Left lung (tissue), 10 donors: ENCODE data around the gene SCD. TPM values are rescaled to one million over a fixed set of nuclear protein-coding genes. Genes with fewer than 3 reads are reported as not detected.
A peak's percentile ranks its signal among the peaks of the same experiment; 100 is the strongest.
"Not testable (repeated sequence)": the region's sequence is repeated elsewhere in the genome, so short reads cannot be mapped to it uniquely, and the experiment has no call there.

Experiments used
- ATAC-seq: fragments of 200-7000 bp; cut with Tn5 transposase; one replicate; pipeline ENCODE4 v1.9.1; 2020; ENCODE audit warnings: moderate library complexity
- DNase-seq, 4 donors: peaks; one replicate each; pipeline ENCODE4 v3.0.0-alpha.2; 2013 to 2020
- H3K27ac ChIP-seq, 2 donors: fragments of 200-600 bp; sonication (generic) in 1 of 2; one replicate each; pipeline versions ENCODE4 v1.5.0 to v1.8.0; 2020 to 2021
- H3K27me3 ChIP-seq, 2 donors: fragments of 200-600 bp; sonication (generic) in 1 of 2; one replicate each; pipeline versions ENCODE4 v1.5.0 to v1.8.0; 2020 to 2021
- H3K36me3 ChIP-seq, 2 donors: fragments of 200-600 bp; sonication (generic) in 1 of 2; one replicate each; pipeline versions ENCODE4 v1.5.0 to v1.8.0; 2020 to 2021
- H3K4me1 ChIP-seq, 2 donors: fragments of 200-600 bp; one replicate each; pipeline ENCODE4 v1.8.0; 2021
- H3K4me3 ChIP-seq, 2 donors: fragments of 200-600 bp; sonication (generic) in 1 of 2; one replicate each; pipeline versions ENCODE4 v1.5.0 to v1.8.0; 2020 to 2021; ENCODE audit warnings: mild to moderate bottlenecking in 1 of 2
- H3K9me3 ChIP-seq, 2 donors: fragments of 200-600 bp; sonication (generic) in 1 of 2; one replicate each; pipeline versions ENCODE4 v1.5.0 to v1.8.0; 2020 to 2021
- intact Hi-C, 2 donors: fragments of 100-400 bp; cut with DNase I; formaldehyde crosslinking; loops; one replicate each; pipeline versions ENCODE4 v1.11.2 to v1.14.2; 2022
- polyA plus RNA-seq, 6 donors: library from polyadenylated mRNA; unstranded; fragments of 120-200 nt; gene quantifications; one replicate each; pipeline ENCODE4 v1.2.1, GENCODE V29; 2013; ENCODE audit not compliant: insufficient read length in 6 of 6
- total RNA-seq, 2 donors: library from RNA; stranded (reverse); fragmentation: NEBNext Ultra II Directional; extraction: Animal tissue kit (Norgen Biotek cat#: 25700); gene quantifications; one replicate each; pipeline ENCODE4 v1.2.1, GENCODE V29; 2021
- TF ChIP-seq, protein P1 (sequence below), 2 donors: fragments of 200-600 bp; sonication (generic) in 1 of 2; IDR thresholded peaks; one replicate each; pipeline versions ENCODE4 v1.5.0 to v1.8.0; 2021; ENCODE audit warnings: antibody characterized with exemption in 2 of 2
- donor health status: DM: no; HTN: yes; CAD: no.
- donor health status: DM: no; HTN: no; CAD: no.

SCD gene
- total and polyA plus RNA-seq, 8 donors, result 17.3 to 529 (median 30.2) TPM

DNA sequence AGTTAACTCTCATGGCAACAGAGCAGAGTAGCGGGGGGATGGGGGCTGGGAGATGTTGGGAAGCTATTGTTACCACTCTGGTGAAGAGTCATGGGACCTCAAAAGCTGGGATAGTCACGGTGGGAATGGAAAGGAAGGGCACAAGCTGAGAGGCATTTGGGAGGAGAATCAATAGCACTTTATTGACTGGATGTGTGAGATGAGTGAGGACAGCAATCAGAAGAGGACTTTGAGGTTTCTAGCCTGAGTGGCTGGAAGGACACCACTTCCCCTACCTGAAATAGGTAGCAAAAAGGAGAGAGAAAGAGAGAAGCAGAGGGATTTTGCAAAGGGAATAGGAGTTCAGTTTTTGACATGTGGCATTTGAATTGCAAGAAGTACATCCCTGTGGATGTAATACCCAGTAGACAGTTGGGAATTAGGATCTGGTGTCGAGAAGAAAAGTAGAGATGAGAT is 27.2 kb downstream of the SCD start:
- Histone ChIP-seq H3K9me3 (no peaks in the 10 kb centered on the region), H3K4me1 (peaks cover 29 to 69% of the 10 kb centered on the region in 2 donors), H3K27ac (peak overlapping the region; percentile 92 to 97), H3K36me3 (no peaks in the 10 kb centered on the region), H3K27me3 (no peaks in the 10 kb centered on the region), H3K4me3 (peak overlapping the region; percentile 33 to 52)
- intact Hi-C loops, result no loop called here
- TF ChIP-seq, protein P1, sequence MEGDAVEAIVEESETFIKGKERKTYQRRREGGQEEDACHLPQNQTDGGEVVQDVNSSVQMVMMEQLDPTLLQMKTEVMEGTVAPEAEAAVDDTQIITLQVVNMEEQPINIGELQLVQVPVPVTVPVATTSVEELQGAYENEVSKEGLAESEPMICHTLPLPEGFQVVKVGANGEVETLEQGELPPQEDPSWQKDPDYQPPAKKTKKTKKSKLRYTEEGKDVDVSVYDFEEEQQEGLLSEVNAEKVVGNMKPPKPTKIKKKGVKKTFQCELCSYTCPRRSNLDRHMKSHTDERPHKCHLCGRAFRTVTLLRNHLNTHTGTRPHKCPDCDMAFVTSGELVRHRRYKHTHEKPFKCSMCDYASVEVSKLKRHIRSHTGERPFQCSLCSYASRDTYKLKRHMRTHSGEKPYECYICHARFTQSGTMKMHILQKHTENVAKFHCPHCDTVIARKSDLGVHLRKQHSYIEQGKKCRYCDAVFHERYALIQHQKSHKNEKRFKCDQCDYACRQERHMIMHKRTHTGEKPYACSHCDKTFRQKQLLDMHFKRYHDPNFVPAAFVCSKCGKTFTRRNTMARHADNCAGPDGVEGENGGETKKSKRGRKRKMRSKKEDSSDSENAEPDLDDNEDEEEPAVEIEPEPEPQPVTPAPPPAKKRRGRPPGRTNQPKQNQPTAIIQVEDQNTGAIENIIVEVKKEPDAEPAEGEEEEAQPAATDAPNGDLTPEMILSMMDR (IDR thresholded peaks at IDR 0.05), result no peak
- DNase-seq (no peak), ATAC-seq (no peak)

DNA sequence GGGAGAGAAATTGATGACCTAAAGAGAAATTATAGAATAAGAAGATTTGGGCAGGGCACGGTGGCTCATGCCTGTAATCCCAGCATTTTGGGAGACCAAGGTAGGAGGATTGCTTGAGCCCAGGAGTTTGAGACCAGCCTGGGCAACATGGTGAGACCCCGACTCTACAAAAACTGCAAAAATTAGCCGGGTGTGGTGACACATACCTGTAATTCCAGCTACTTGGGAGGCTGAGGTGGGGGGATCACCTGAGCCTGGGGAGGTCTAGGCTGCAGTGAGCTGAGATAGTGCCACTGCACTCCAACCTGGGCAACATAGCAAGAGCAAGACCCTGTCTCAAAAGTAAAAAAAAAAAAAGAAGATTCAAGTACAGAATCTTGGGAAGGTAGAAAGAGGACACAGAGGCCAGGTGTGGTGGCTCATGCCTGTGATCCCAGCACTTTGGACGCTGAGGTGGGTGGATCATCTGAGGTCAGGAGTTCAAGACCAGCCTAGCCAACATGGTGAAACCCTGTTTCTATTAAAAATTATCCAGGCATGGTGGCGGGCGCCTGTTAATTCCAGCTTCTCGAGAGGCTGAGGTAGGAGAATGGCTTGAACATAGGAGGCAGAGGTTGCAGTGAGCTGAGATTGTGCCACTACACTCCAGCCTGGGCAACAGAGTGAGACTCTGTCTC is 27.8 kb downstream of the SCD start:
- intact Hi-C loops, DNase-seq, ATAC-seq, H3K9me3 ChIP-seq, H3K36me3 ChIP-seq, H3K27me3 ChIP-seq: not testable (repeated sequence)
- H3K4me1 ChIP-seq, result peaks cover 29 to 68% of the 10 kb centered on the region in 2 donors
- H3K27ac ChIP-seq, result peak overlapping the region; percentile 92 to 97
- H3K4me3 ChIP-seq, result peak overlapping the region; percentile 33 to 52

DNA sequence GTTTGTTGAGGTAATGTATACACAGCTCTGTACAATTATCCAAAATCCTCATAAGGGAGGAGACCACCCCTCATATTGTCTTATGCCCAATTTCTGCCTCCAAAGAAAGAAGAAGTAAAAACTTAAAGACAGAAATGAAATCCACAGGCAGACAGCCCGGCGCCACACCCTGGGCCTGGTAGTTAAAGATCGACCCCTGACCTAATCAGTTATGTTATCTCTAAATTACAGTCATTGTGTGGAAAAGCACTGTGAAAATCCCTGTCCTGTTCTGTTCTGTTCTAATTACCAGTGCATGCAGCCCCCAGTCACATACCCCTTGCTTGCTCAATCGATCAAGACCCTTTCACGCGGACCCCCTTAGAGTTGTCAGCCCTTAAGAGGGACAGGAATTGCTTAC is 29.6 kb downstream of the SCD start:
- H3K27me3 ChIP-seq, intact Hi-C loops, H3K27ac ChIP-seq, ATAC-seq, DNase-seq, H3K9me3 ChIP-seq, H3K36me3 ChIP-seq, H3K4me3 ChIP-seq: not testable (repeated sequence)
- H3K4me1 ChIP-seq, result peaks cover 16 to 52% of the 10 kb centered on the region in 2 donors

DNA sequence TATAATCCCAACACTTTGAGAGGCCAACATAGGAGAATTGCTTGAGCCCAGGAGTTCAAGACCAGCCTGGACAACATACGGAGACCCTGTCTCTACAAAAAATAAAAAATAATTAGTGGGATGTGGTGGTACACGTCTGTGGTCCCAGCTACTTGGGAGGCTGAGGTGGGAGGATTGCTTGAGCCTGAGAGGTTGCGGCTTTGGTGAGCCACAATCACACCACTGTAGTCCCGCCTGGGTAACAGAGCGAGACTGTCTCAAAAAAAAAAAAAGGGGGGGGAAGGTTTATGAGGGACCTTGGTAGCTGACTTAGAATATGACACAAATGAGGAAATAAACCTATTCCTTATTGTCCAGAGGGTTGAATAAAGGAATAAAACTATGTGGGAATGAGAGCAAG is 30.8 kb downstream of the SCD start:
- H3K9me3 ChIP-seq, result no peaks in the 10 kb centered on the region
- peaks cover 7 to 40% of the 10 kb centered on the region in 2 donors for H3K4me1 ChIP-seq
- TF ChIP-seq, protein P1 (IDR thresholded peaks at IDR 0.05), result no peak
- no peaks in the 10 kb centered on the region for H3K27me3 ChIP-seq
- intact Hi-C loops, result no loop called here
- H3K4me3 ChIP-seq, result no peak overlapping the region
- no peak for DNase-seq
- no peak for ATAC-seq
- no peak overlapping the region for H3K27ac ChIP-seq
- H3K36me3 ChIP-seq, result peaks cover 0 to 15% of the 10 kb centered on the region in 2 donors

DNA sequence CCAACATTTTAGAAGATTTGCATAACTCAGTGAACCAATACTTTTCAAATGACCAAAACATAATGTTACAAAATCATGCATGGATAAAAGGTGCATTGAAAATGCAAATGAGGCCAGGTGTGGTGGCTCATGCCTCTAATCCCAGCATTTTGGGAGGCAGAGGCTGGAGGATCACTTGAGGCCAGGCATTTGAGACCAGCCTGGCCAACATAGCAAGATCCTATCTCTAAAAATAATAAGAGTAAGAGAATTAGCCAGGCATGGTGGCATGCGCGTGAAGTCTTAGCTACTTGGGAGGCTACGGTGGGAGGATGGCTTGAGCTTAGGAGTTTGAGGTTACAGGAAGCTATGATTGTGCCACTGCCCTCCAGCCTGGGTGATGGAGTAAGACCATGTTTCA is 33.4 kb downstream of the SCD start:
- TF ChIP-seq, protein P1 (IDR thresholded peaks at IDR 0.05), result no peak
- DNase-seq, result no peak
- Histone ChIP-seq H3K4me1 (peaks cover 0 to 15% of the 10 kb centered on the region in 2 donors), H3K9me3 (no peaks in the 10 kb centered on the region), H3K36me3 (peaks cover 0 to 15% of the 10 kb centered on the region in 2 donors), H3K4me3 (no peak overlapping the region), H3K27ac (no peak overlapping the region), H3K27me3 (no peaks in the 10 kb centered on the region)
- ATAC-seq, result no peak
- intact Hi-C loops, result no loop called here

DNA sequence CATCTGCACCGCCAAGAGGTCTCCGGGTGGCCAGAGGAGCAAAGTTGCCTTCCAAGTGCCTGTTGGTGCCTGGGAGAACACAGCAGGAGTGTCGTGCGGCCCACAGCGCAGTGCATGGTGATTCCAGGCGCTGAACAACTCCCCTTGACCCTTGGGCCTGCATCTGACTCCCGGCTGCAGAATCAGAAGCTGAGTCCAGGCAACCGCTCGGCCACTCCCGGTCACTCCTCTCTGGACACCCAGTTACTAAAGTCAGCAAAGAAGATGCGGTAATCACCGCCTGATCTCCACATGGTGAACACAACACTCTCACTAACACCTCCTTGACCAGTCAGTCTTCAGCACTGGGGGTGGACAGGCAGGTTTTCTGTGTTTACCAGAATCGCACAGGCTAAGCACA is 35.5 kb downstream of the SCD start:
- Histone ChIP-seq H3K27me3 (no peaks in the 10 kb centered on the region), H3K4me3 (no peak overlapping the region), H3K27ac (no peak overlapping the region), H3K36me3 (peaks cover 0 to 15% of the 10 kb centered on the region in 2 donors), H3K9me3 (no peaks in the 10 kb centered on the region), H3K4me1 (peaks cover 0 to 7% of the 10 kb centered on the region in 2 donors)
- peak in 1 of 4 donors; percentile 22 for DNase-seq
- ATAC-seq, result no peak
- TF ChIP-seq, protein P1 (IDR thresholded peaks at IDR 0.05), result no peak
- intact Hi-C loops, result no loop called here
